ENCODE measurements around the gene FURIN.
"Not testable (repeated sequence)": the region's sequence is repeated elsewhere in the genome, so short reads cannot be mapped to it uniquely, and the experiment has no call there.

Gene FURIN

GRCh38 chr15:90845201-90845949 lies 23.0 kb upstream of the FURIN start:
- H3K9ac ChIP-seq (ENCODE audit: low read depth, low read length), result no peak overlapping the region
- H3K27ac ChIP-seq (ENCODE audit: low read depth, low read length), result no peak overlapping the region
- no peak overlapping the region for H3K4me3 ChIP-seq (ENCODE audit: low read depth, low read length)
- no peaks in the 10 kb centered on the region for H3K36me3 ChIP-seq (ENCODE audit: control insufficient read depth, insufficient read depth, low read length)
- H3K27me3 ChIP-seq (ENCODE audit: control insufficient read depth, insufficient read depth, low read length), result no peaks in the 10 kb centered on the region
- peaks cover 7% of the 10 kb centered on the region for H3K4me1 ChIP-seq (ENCODE audit: control insufficient read depth, insufficient read depth, low read length)
- H3K9me3 ChIP-seq (ENCODE audit: control insufficient read depth, insufficient read depth, low read length), result no peaks in the 10 kb centered on the region

DNA sequence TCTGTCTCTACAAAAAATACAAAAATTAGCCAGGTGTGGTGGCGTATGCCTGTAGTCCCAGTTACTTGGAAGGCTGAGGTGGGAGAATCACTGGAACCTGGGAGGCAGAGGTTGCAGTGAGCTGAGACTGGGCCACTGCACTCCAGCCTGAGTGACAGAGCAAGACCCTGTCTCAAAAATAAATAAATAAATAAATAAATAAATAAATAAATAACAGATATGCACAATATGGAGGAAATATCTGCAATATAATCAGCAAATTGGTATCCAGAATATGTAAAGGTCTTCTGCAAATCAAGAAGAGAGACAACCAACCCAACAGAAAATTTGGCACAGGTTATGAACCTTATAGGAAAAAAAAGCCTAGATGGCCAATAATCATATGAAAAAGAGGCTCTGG lies 19.0 kb upstream of the FURIN start:
- not testable (repeated sequence) for H3K4me1 ChIP-seq (ENCODE audit: control insufficient read depth, insufficient read depth, low read length); H3K27ac ChIP-seq (ENCODE audit: low read depth, low read length); H3K36me3 ChIP-seq (ENCODE audit: control insufficient read depth, insufficient read depth, low read length); H3K9me3 ChIP-seq (ENCODE audit: control insufficient read depth, insufficient read depth, low read length); H3K9ac ChIP-seq (ENCODE audit: low read depth, low read length); H3K4me3 ChIP-seq (ENCODE audit: low read depth, low read length); H3K27me3 ChIP-seq (ENCODE audit: control insufficient read depth, insufficient read depth, low read length)

DNA sequence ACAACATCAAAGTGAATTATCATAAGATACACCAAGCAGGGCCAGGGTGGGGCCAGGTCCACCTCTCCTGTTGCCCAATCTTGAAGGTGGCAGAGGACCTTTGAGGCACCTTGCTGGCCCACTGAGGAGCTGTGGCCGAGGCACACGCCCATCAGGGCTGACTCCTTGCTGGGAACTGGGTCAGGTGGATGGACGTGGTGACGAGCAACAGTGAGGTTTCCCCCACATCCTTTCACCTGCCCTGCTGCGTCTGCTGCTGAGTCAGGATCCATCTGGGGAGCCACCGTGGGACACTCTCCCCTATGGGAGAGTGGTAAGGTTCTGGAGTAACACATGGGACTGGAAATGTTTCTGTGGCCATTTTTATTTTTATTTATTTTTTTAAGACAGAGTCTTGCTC lies 17.3 kb upstream of the FURIN start:
- Histone ChIP-seq H3K27ac (ENCODE audit: low read depth, low read length) (no peak overlapping the region), H3K9ac (ENCODE audit: low read depth, low read length) (no peak overlapping the region), H3K27me3 (ENCODE audit: control insufficient read depth, insufficient read depth, low read length) (no peaks in the 10 kb centered on the region), H3K9me3 (ENCODE audit: control insufficient read depth, insufficient read depth, low read length) (no peaks in the 10 kb centered on the region), H3K4me1 (ENCODE audit: control insufficient read depth, insufficient read depth, low read length) (no peaks in the 10 kb centered on the region), H3K4me3 (ENCODE audit: low read depth, low read length) (no peak overlapping the region), H3K36me3 (ENCODE audit: control insufficient read depth, insufficient read depth, low read length) (no peaks in the 10 kb centered on the region)

- no peaks in the 10 kb centered on the region for H3K9me3 ChIP-seq (ENCODE audit: control insufficient read depth, insufficient read depth, low read length)
- no peak overlapping the region for H3K4me3 ChIP-seq (ENCODE audit: low read depth, low read length)
- no peak overlapping the region for H3K9ac ChIP-seq (ENCODE audit: low read depth, low read length)
- H3K36me3 ChIP-seq (ENCODE audit: control insufficient read depth, insufficient read depth, low read length), result no peaks in the 10 kb centered on the region
- no peaks in the 10 kb centered on the region for H3K4me1 ChIP-seq (ENCODE audit: control insufficient read depth, insufficient read depth, low read length)
- H3K27me3 ChIP-seq (ENCODE audit: control insufficient read depth, insufficient read depth, low read length), result no peaks in the 10 kb centered on the region
- no peak overlapping the region for H3K27ac ChIP-seq (ENCODE audit: low read depth, low read length)
Observed at GRCh38 chr15:90851940-90852339, 16.4 kb upstream of the FURIN start.

DNA sequence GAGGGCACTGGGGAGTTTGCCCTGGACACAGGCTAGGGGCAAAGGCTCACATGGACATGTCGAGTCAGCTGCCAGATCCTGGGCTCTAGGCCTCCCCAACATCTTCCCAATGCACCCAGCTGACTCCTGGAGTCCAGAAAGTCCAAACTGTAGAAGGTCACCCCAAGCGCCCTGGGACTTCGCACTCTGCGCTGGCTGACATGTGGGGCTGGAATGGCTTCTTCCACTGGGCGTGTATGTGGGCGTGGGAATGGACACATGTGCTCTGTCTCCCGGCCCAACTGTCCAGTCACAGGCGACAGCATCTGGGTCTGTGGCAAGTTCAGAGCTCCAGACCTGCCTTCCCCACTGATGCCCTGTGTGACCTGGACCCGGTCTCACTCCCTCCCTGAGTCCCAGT lies 13.2 kb upstream of the FURIN start:
- Histone ChIP-seq H3K9me3 (ENCODE audit: control insufficient read depth, insufficient read depth, low read length) (no peaks in the 10 kb centered on the region), H3K27me3 (ENCODE audit: control insufficient read depth, insufficient read depth, low read length) (no peaks in the 10 kb centered on the region), H3K4me1 (ENCODE audit: control insufficient read depth, insufficient read depth, low read length) (peaks cover 7% of the 10 kb centered on the region), H3K9ac (ENCODE audit: low read depth, low read length) (no peak overlapping the region), H3K27ac (ENCODE audit: low read depth, low read length) (no peak overlapping the region), H3K36me3 (ENCODE audit: control insufficient read depth, insufficient read depth, low read length) (no peaks in the 10 kb centered on the region), H3K4me3 (ENCODE audit: low read depth, low read length) (no peak overlapping the region)

DNA sequence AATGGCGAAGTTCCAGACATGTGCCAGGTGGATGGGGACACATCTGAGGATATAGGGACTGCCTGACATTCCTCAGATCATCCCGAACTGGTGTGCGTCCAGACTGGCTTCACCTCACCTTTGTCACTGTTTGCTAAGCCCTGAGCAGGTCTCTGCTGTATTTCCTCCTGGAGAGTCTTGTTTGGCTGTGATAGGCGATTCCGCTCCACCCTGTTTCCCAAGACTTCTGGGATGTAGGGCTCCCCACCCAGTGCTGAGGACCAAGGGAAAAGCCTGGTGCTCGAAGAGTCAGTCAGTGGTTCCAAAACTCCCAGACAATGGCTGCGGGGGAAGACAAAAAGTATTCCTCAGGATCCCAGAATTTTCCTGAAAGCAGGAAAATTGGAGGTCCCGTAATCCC lies 11.1 kb upstream of the FURIN start:
- Histone ChIP-seq H3K27ac (ENCODE audit: low read depth, low read length) (no peak overlapping the region), H3K9ac (ENCODE audit: low read depth, low read length) (no peak overlapping the region), H3K27me3 (ENCODE audit: control insufficient read depth, insufficient read depth, low read length) (no peaks in the 10 kb centered on the region), H3K9me3 (ENCODE audit: control insufficient read depth, insufficient read depth, low read length) (no peaks in the 10 kb centered on the region), H3K36me3 (ENCODE audit: control insufficient read depth, insufficient read depth, low read length) (no peaks in the 10 kb centered on the region), H3K4me3 (ENCODE audit: low read depth, low read length) (no peak overlapping the region), H3K4me1 (ENCODE audit: control insufficient read depth, insufficient read depth, low read length) (peaks cover 7% of the 10 kb centered on the region)

DNA sequence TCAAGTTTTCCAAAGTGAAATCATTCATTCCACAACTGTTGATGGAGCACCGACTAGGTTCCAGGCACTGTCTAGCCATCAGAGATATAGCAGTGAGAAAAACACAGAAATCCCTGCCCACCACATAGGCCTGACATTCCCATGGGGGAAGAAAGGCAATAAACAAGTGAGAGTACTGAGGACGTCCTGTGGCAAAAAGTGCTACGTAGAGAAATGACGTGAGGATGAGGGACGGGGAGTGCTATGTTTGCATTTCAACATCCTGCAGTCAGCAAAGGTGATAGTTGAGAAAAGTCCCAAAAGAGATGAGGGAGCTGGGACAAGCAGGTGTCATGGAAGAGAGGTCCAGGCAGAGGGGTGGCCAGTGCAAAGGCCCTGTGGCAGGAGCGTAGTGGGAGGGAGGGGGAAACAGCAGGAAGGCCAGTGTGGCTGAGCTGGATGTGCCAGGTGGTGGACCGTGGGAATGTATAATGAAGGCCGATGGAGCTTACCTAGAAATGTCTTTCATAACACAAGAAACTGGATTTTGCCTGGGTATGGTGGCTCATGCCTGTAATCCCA lies 10.4 kb upstream of the FURIN start:
- H3K9ac ChIP-seq (ENCODE audit: low read depth, low read length), result no peak overlapping the region
- H3K36me3 ChIP-seq (ENCODE audit: control insufficient read depth, insufficient read depth, low read length), result no peaks in the 10 kb centered on the region
- no peaks in the 10 kb centered on the region for H3K9me3 ChIP-seq (ENCODE audit: control insufficient read depth, insufficient read depth, low read length)
- no peak overlapping the region for H3K27ac ChIP-seq (ENCODE audit: low read depth, low read length)
- H3K27me3 ChIP-seq (ENCODE audit: control insufficient read depth, insufficient read depth, low read length), result no peaks in the 10 kb centered on the region
- peaks cover 7% of the 10 kb centered on the region for H3K4me1 ChIP-seq (ENCODE audit: control insufficient read depth, insufficient read depth, low read length)
- no peak overlapping the region for H3K4me3 ChIP-seq (ENCODE audit: low read depth, low read length)

DNA sequence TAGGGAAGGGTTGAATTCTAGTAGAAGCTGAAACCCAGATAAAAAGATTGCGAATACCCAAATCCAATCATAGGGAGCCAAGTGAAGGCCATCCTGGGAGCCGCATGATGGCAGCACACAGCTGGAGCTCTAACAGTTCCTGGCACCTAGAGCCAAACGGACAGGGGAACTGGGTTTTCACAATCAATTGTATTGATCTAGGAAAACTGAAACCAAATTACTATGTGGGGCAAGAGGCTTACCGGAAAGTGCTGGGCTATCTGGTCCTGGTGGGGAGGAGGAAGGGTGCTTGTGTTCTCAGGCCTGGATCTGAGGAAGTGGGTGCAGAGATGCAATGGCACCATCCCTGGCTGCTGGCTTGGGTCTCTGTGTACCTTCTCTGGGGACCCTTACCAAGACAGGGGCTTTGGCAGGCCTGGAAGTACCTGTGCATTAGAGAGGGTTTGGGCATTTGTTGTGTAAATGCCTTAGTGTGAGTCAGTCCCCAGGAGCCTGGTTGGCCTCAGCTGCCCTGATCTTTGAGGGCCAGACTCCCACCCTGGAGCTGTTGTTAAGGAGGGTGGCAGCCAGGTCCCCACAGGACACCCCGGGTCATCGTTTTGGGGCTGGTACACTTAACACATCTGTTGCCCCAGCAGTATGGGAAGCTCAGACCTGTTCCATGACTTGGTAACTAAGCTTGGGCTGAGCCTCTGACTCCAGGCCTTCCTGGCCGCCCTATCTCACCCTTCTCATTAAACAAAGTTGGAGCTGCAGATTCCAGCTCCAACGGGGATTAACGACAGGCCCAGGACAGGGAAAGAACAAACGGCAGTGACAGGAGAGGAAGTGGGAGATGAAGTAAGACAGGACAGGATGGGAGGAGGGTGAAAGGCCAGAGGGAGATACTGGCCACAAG lies 8.9 kb upstream of the FURIN start:
- no peaks in the 10 kb centered on the region for H3K27me3 ChIP-seq (ENCODE audit: control insufficient read depth, insufficient read depth, low read length)
- H3K36me3 ChIP-seq (ENCODE audit: control insufficient read depth, insufficient read depth, low read length), result no peaks in the 10 kb centered on the region
- H3K9me3 ChIP-seq (ENCODE audit: control insufficient read depth, insufficient read depth, low read length), result no peaks in the 10 kb centered on the region
- peaks cover 7% of the 10 kb centered on the region for H3K4me1 ChIP-seq (ENCODE audit: control insufficient read depth, insufficient read depth, low read length)
- H3K4me3 ChIP-seq (ENCODE audit: low read depth, low read length), result no peak overlapping the region
- H3K27ac ChIP-seq (ENCODE audit: low read depth, low read length), result peak overlapping the region; percentile 81
- H3K9ac ChIP-seq (ENCODE audit: low read depth, low read length), result no peak overlapping the region

GRCh38 chr15:90860450-90860849 lies 7.9 kb upstream of the FURIN start:
- no peaks in the 10 kb centered on the region for H3K9me3 ChIP-seq (ENCODE audit: control insufficient read depth, insufficient read depth, low read length)
- H3K9ac ChIP-seq (ENCODE audit: low read depth, low read length), result no peak overlapping the region
- no peak overlapping the region for H3K4me3 ChIP-seq (ENCODE audit: low read depth, low read length)
- H3K4me1 ChIP-seq (ENCODE audit: control insufficient read depth, insufficient read depth, low read length), result peaks cover 7% of the 10 kb centered on the region
- no peaks in the 10 kb centered on the region for H3K27me3 ChIP-seq (ENCODE audit: control insufficient read depth, insufficient read depth, low read length)
- H3K27ac ChIP-seq (ENCODE audit: low read depth, low read length), result no peak overlapping the region
- no peaks in the 10 kb centered on the region for H3K36me3 ChIP-seq (ENCODE audit: control insufficient read depth, insufficient read depth, low read length)

- Histone ChIP-seq H3K9ac (ENCODE audit: low read depth, low read length) (no peak overlapping the region), H3K36me3 (ENCODE audit: control insufficient read depth, insufficient read depth, low read length) (no peaks in the 10 kb centered on the region), H3K27me3 (ENCODE audit: control insufficient read depth, insufficient read depth, low read length) (no peaks in the 10 kb centered on the region)
Observed at GRCh38 chr15:90860942-90861675, 7.3 kb upstream of the FURIN start.

More at GRCh38 chr15:90860942-90861675, 7.3 kb upstream of the FURIN start:
- no peaks in the 10 kb centered on the region for H3K9me3 ChIP-seq (ENCODE audit: control insufficient read depth, insufficient read depth, low read length)
- peaks cover 7% of the 10 kb centered on the region for H3K4me1 ChIP-seq (ENCODE audit: control insufficient read depth, insufficient read depth, low read length)
- no peak overlapping the region for H3K4me3 ChIP-seq (ENCODE audit: low read depth, low read length)
- no peak overlapping the region for H3K27ac ChIP-seq (ENCODE audit: low read depth, low read length)

Data from HUES48 (cell line).